A673 (cell line): Measurements from ENCODE around the gene HOXB7. TPM values are rescaled to one million over a fixed set of nuclear protein-coding genes. Genes with fewer than 3 reads are reported as not detected.
A peak's percentile ranks its signal among the peaks of the same experiment; 100 is the strongest.

Experiments used
- BruUV-seq: library from RNA; stranded (reverse); fragments of 400-500 nt; replicated peaks from 2 replicates; lab custom pipeline; 2021; lab: Mats Ljungman, UMichigan
- CTCF ChIA-PET: fragments of 300-600 bp; sonication (Branson Sonifier 250); formaldehyde crosslinking; loops from one replicate; lab custom pipeline; 2022; ENCODE audit warnings: antibody characterized with exemption; lab: Charles Lee
- POLR2A ChIA-PET: fragments of 300-600 bp; sonication (Branson Sonifier 250); formaldehyde crosslinking; loops from one replicate; lab custom pipeline; 2022; ENCODE audit warnings: antibody characterized with exemption; ENCODE audit not compliant: low non-redundant PET; lab: Charles Lee
- DNase-seq: peaks from one replicate; pipeline ENCODE4 v3.0.0-alpha.2; 2015; ENCODE audit warnings: low spot score
- H3K27ac ChIP-seq: fragments of 200-600 bp; sonication (generic); 2 replicates; pipeline ENCODE4 v1.5.1; 2016; ENCODE audit warnings: mixed run types, low read depth, mild to moderate bottlenecking, mixed read lengths, antibody characterized with exemption, low read length; ENCODE audit not compliant: poor library complexity, severe bottlenecking
- H3K27me3 ChIP-seq: fragments of 200-600 bp; sonication (generic); replicated peaks from 2 replicates; pipeline ENCODE4 v1.6.1; 2017; ENCODE audit warnings: mixed run types, low read depth, mild to moderate bottlenecking, mixed read lengths, antibody characterized with exemption, low read length; ENCODE audit not compliant: insufficient read depth, poor library complexity
- H3K36me3 ChIP-seq: fragments of 200-600 bp; sonication (generic); 2 replicates; pipeline ENCODE4 v1.6.1; 2016; ENCODE audit warnings: mixed run types, mild to moderate bottlenecking, mixed read lengths, antibody characterized with exemption, low read length; ENCODE audit not compliant: insufficient read depth, poor library complexity, severe bottlenecking
- H3K4me1 ChIP-seq: fragments of 200-600 bp; sonication (generic); 2 replicates; pipeline ENCODE4 v1.6.1; 2017; ENCODE audit warnings: mixed run types, mild to moderate bottlenecking, mixed read lengths, antibody characterized with exemption, low read length; ENCODE audit not compliant: insufficient read depth, poor library complexity, severe bottlenecking
- H3K4me3 ChIP-seq: fragments of 200-600 bp; sonication (generic); 2 replicates; pipeline ENCODE4 v1.5.1; 2016; ENCODE audit warnings: low read depth, mixed run types, mild to moderate bottlenecking, mixed read lengths, low read length; ENCODE audit not compliant: poor library complexity, severe bottlenecking
- H3K9me3 ChIP-seq: fragments of 200-600 bp; sonication (generic); 2 replicates; pipeline ENCODE4 v1.6.1; 2016; ENCODE audit warnings: mixed run types, low read depth, mild to moderate bottlenecking, mixed read lengths, antibody characterized with exemption, low read length; ENCODE audit not compliant: poor library complexity, severe bottlenecking
- EZH2 ChIP-seq: fragments of 200-600 bp; sonication (generic); IDR thresholded peaks from 2 replicates; pipeline ENCODE4 v1.6.1; 2017; ENCODE audit warnings: borderline replicate concordance, low read depth, mild to moderate bottlenecking, mixed read lengths, antibody characterized with exemption, low read length; ENCODE audit not compliant: poor library complexity, severe bottlenecking
- intact Hi-C: fragments of 100-400 bp; cut with micrococcal nuclease; formaldehyde crosslinking; loops from one replicate; pipeline ENCODE4 v1.10.0; 2022; ENCODE audit not compliant: unreplicated experiment
- total RNA-seq: library from RNA; stranded (reverse); gene quantifications from 2 replicates; pipeline ENCODE4 v1.2.3, GENCODE V29; 2021
- TF ChIP-seq, protein P1 (sequence below): fragments of 300-800, 200-600 bp; sonication (generic); conservative IDR thresholded peaks from 2 replicates; pipeline ENCODE4 v1.5.1; 2017; ENCODE audit warnings: low read depth, mild to moderate bottlenecking, antibody characterized with exemption, low read length, moderate library complexity, mixed read lengths

HOXB7 gene
- total RNA-seq, 1 experiment from 2014 or later: 32.2 TPM

DNA sequence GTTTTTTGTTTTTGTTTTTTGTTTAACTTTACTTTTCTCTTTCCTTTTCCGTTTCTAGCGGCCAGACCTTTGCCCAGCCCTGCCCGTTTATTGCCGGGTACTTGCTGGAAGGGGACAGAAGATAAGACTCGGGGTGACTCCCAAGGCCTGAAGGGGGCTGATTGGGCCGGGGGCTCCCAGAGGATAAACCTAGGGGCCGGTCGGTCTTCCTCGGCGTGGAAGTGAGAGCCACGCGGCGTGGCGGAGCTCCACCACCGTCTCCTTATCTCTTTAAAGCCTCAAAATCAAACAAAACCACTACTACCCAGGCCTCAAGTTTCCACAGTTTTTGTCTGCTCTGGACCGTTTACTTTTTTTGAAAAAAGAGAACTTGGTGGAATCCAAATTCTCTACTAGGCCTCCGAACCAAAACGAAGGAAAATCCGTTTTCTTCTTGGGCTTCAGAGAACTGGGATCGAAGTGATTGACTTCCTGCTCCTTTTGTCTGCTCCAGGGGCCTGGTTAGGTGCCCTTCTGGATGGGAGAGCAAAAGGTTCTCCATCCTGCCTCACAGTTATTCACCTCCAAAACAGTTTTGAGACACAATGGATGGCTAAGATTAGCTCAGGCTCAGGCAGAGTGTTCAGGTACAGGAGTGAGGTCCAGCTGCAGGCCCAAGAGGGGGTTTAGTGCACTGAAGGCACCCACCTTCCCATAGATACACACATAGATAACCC lies 23.8 kb upstream of the HOXB7 start:
- TF ChIP-seq EZH2: no peak
- TF ChIP-seq, protein P1, sequence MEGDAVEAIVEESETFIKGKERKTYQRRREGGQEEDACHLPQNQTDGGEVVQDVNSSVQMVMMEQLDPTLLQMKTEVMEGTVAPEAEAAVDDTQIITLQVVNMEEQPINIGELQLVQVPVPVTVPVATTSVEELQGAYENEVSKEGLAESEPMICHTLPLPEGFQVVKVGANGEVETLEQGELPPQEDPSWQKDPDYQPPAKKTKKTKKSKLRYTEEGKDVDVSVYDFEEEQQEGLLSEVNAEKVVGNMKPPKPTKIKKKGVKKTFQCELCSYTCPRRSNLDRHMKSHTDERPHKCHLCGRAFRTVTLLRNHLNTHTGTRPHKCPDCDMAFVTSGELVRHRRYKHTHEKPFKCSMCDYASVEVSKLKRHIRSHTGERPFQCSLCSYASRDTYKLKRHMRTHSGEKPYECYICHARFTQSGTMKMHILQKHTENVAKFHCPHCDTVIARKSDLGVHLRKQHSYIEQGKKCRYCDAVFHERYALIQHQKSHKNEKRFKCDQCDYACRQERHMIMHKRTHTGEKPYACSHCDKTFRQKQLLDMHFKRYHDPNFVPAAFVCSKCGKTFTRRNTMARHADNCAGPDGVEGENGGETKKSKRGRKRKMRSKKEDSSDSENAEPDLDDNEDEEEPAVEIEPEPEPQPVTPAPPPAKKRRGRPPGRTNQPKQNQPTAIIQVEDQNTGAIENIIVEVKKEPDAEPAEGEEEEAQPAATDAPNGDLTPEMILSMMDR: no peak
- ChIA-PET CTCF (no interaction called here), POLR2A (no interaction called here)
- intact Hi-C loops: no loop called here
- no peaks in the 10 kb centered on the region for H3K36me3 ChIP-seq
- BruUV-seq: no TSS peak
- H3K27me3 ChIP-seq: no peaks in the 10 kb centered on the region
- DNase-seq: no peak
- H3K4me1 ChIP-seq: no peaks in the 10 kb centered on the region
- H3K4me3 ChIP-seq: no peak overlapping the region
- no peaks in the 10 kb centered on the region for H3K9me3 ChIP-seq
- H3K27ac ChIP-seq: no peak overlapping the region

DNA sequence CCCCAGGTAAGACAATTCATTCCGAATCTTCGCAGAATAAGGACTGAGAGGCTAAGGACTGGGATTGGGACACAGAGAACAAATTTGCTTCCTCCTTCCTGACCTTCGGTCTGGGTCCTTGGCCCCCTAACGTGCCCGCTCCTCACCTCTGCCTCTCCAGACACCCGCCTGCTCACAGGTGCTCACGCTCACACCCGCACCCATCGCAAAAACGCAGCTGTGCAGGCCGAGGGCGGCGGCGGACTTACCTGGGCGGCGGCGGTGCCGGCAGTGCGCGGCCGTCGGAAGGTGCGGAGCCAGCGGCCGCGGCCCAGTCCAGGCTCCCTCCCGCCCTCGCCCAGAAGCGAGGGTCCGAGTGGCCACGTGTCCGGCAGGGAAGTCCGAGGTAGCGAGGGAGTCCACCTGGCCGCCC lies 22.5 kb upstream of the HOXB7 start:
- no peak for DNase-seq
- H3K36me3 ChIP-seq: no peaks in the 10 kb centered on the region
- no peaks in the 10 kb centered on the region for H3K9me3 ChIP-seq
- POLR2A ChIA-PET: no interaction called here
- H3K4me1 ChIP-seq: no peaks in the 10 kb centered on the region
- no peaks in the 10 kb centered on the region for H3K27me3 ChIP-seq
- TF ChIP-seq EZH2: no peak
- no TSS peak for BruUV-seq
- H3K4me3 ChIP-seq: peak overlapping the region; percentile 1
- CTCF ChIA-PET: no interaction called here
- intact Hi-C loops: no loop called here
- no peak overlapping the region for H3K27ac ChIP-seq

DNA sequence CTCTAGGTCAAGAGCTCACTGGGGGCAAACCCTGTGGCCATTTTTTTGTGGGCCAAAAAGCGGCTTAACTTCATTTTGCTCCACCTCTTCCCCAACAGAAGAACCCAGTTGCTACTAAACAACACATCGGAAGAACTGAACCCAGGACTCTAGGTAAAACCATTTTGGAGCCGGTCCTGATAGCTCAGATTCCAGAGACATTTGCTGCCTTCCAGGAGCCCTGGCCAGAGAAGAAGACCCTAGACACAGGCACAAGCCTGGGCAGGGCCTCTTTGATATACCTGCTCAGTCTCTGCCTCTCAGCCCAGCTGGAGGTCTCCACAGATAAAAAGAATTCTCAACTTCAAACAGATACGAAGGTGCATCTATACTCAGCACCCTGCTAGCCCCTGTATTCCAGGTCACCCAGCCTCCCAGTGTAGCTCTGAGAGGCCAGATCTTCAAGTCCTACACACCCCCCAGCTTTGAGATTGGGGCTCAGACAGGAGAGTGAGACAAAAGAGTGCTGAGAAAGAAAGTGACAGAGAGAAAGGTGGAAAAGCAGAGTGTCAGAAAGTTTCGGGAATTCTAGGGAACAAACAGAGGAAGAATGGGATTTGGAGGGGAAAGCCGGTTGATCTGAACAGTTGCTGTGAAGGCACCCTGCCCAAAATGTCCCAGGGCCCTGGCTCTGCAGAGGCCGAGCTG lies 21.9 kb upstream of the HOXB7 start:
- Histone ChIP-seq H3K4me1 (no peaks in the 10 kb centered on the region), H3K36me3 (no peaks in the 10 kb centered on the region), H3K27me3 (no peaks in the 10 kb centered on the region), H3K9me3 (no peaks in the 10 kb centered on the region), H3K27ac (no peak overlapping the region), H3K4me3 (no peak overlapping the region)
- intact Hi-C loops: no loop called here
- no TSS peak for BruUV-seq
- POLR2A ChIA-PET: no interaction called here
- TF ChIP-seq, protein P1: no peak
- TF ChIP-seq EZH2: no peak
- CTCF ChIA-PET: no interaction called here
- DNase-seq: no peak
